Astrocyte (in vitro differentiated cells and primary cell): ENCODE measurements around the gene CBARP. TPM values are rescaled to one million over a fixed set of nuclear protein-coding genes. Genes with fewer than 3 reads are reported as not detected.
A peak's percentile ranks its signal among the peaks of the same experiment; 100 is the strongest.

Experiments used
- DNase-seq: peaks from one replicate; pipeline ENCODE4 v3.0.0-alpha.2; 2010; ENCODE audit warnings: low read depth
- FAIRE-seq: peaks from 2 replicates; lab custom pipeline; 2011; peaks lifted over from hg19 to GRCh38; lab: Jason Lieb, UNC
- H2AFZ ChIP-seq: 2 replicates; pipeline ENCODE4 v1.6.0; 2012; ENCODE audit warnings: low read depth, low read length, inconsistent platforms
- H3K27ac ChIP-seq: 2 replicates; pipeline ENCODE4 v1.5.1; 2011; ENCODE audit warnings: low read depth, low read length, inconsistent platforms
- H3K27me3 ChIP-seq: 2 replicates; pipeline ENCODE4 v1.6.0; 2011; ENCODE audit warnings: low read length, inconsistent platforms; ENCODE audit not compliant: insufficient read depth
- H3K36me3 ChIP-seq: 2 replicates; pipeline ENCODE4 v1.5.1; 2011; ENCODE audit warnings: low read length, inconsistent platforms; ENCODE audit not compliant: insufficient read depth
- H3K4me1 ChIP-seq: 2 replicates; pipeline ENCODE4 v1.5.1; 2011; ENCODE audit warnings: low read length, inconsistent platforms; ENCODE audit not compliant: insufficient read depth
- H3K4me2 ChIP-seq: 2 replicates; pipeline ENCODE4 v1.6.0; 2012; ENCODE audit warnings: low read length, inconsistent platforms
- H3K4me3 ChIP-seq: 2 replicates; pipeline ENCODE4 v1.5.1; 2011; ENCODE audit warnings: low read depth, mild to moderate bottlenecking, low read length, inconsistent platforms; ENCODE audit not compliant: insufficient read depth
- H3K79me2 ChIP-seq: 2 replicates; pipeline ENCODE4 v1.6.0; 2012; ENCODE audit warnings: mild to moderate bottlenecking, low read length, inconsistent platforms; ENCODE audit not compliant: insufficient read depth
- H3K9ac ChIP-seq: 2 replicates; pipeline ENCODE4 v1.6.0; 2012; ENCODE audit warnings: mild to moderate bottlenecking, low read length, inconsistent platforms
- H3K9me3 ChIP-seq: 2 replicates; pipeline ENCODE4 v1.5.1; 2012; ENCODE audit warnings: low read depth, mild to moderate bottlenecking, low read length, inconsistent platforms; ENCODE audit not compliant: insufficient read depth
- H4K20me1 ChIP-seq: 2 replicates; pipeline ENCODE4 v1.6.0; 2012; ENCODE audit warnings: low read length, inconsistent platforms; ENCODE audit not compliant: insufficient read depth
- H3K27ac Mint-ChIP-seq: one replicate; pipeline ENCODE4 v1.8.0; 2021; ENCODE audit warnings: mild to moderate bottlenecking, mixed read lengths; ENCODE audit not compliant: unreplicated experiment
- H3K27me3 Mint-ChIP-seq: one replicate; pipeline ENCODE4 v1.8.0; 2021; ENCODE audit warnings: low read depth, mixed read lengths; ENCODE audit not compliant: unreplicated experiment
- H3K36me3 Mint-ChIP-seq: one replicate; pipeline ENCODE4 v1.8.0; 2021; ENCODE audit warnings: low read depth, mixed read lengths; ENCODE audit not compliant: unreplicated experiment
- H3K4me1 Mint-ChIP-seq: one replicate; pipeline ENCODE4 v1.8.0; 2021; ENCODE audit warnings: low read depth, mixed read lengths; ENCODE audit not compliant: unreplicated experiment
- H3K4me3 Mint-ChIP-seq: one replicate; pipeline ENCODE4 v1.8.0; 2021; ENCODE audit warnings: mild to moderate bottlenecking, moderate library complexity, mixed read lengths; ENCODE audit not compliant: unreplicated experiment
- H3K9me3 Mint-ChIP-seq: one replicate; pipeline ENCODE4 v1.8.0; 2021; ENCODE audit warnings: mild to moderate bottlenecking, mixed read lengths; ENCODE audit not compliant: unreplicated experiment
- CTCF ChIP-seq: IDR thresholded peaks from 2 replicates; pipeline ENCODE4 v1.5.1; 2011; ENCODE audit warnings: low read depth, mild to moderate bottlenecking, inconsistent platforms, low read length, moderate library complexity; ENCODE audit not compliant: insufficient read depth
- EZH2 ChIP-seq: IDR thresholded peaks from 2 replicates; pipeline ENCODE4 v1.6.1; 2012; ENCODE audit warnings: mild to moderate bottlenecking, low read length, inconsistent platforms; ENCODE audit not compliant: insufficient read depth
- total RNA-seq: library from RNA; stranded (reverse); gene quantifications from 2 replicates; pipeline ENCODE4 v1.2.1, GENCODE V29; 2021

Gene CBARP
- total RNA-seq, 1 donor from 2014 or later, result 19.8 TPM

GRCh38 chr19:1243768-1244692 is 6.2 kb upstream of the CBARP start:
- peaks cover 5% of the 10 kb centered on the region for H3K4me1 Mint-ChIP-seq
- H3K27me3 ChIP-seq, result no peaks in the 10 kb centered on the region
- H3K4me3 ChIP-seq, result peak overlapping the region; percentile 5
- no peaks in the 10 kb centered on the region for H3K36me3 Mint-ChIP-seq
- H3K27me3 Mint-ChIP-seq, result no peaks in the 10 kb centered on the region
- peak overlapping the region; percentile 49 for H3K9ac ChIP-seq
- H3K27ac Mint-ChIP-seq, result no peak overlapping the region
- H3K4me1 ChIP-seq, result peaks cover 46% of the 10 kb centered on the region
- DNase-seq (peak; percentile 51), FAIRE-seq (no peak)
- H4K20me1 ChIP-seq, result peaks cover 28% of the 10 kb centered on the region
- H3K36me3 ChIP-seq, result no peaks in the 10 kb centered on the region
- no peak overlapping the region for H3K27ac ChIP-seq
- no peaks in the 10 kb centered on the region for H3K9me3 ChIP-seq
- peak overlapping the region; percentile 98 for H3K4me2 ChIP-seq
- peaks cover 39% of the 10 kb centered on the region for H3K79me2 ChIP-seq
- H2AFZ ChIP-seq, result no peak overlapping the region
- H3K4me3 Mint-ChIP-seq, result peak overlapping the region; percentile 89
- TF ChIP-seq EZH2 (no peak), CTCF (peak; percentile 66)
- no peaks in the 10 kb centered on the region for H3K9me3 Mint-ChIP-seq

- no peaks in the 10 kb centered on the region for H3K27me3 Mint-ChIP-seq
- H3K9me3 ChIP-seq, result no peaks in the 10 kb centered on the region
- peaks cover 38% of the 10 kb centered on the region for H3K4me1 ChIP-seq
- peak within 1 kb of the TSS; percentile 98 for H3K4me2 ChIP-seq
- H3K36me3 Mint-ChIP-seq, result no peaks in the 10 kb centered on the region
- peaks cover 33% of the 10 kb centered on the region for H3K79me2 ChIP-seq
- no peaks in the 10 kb centered on the region for H3K27me3 ChIP-seq
- TF ChIP-seq EZH2 (no peak), CTCF (no peak)
- peak within 1 kb of the TSS; percentile 29 for H3K27ac ChIP-seq
- peak within 1 kb of the TSS; percentile 70 for H2AFZ ChIP-seq
- peak within 1 kb of the TSS; percentile 88 for H3K27ac Mint-ChIP-seq
- H3K9me3 Mint-ChIP-seq, result no peaks in the 10 kb centered on the region
- H3K4me3 ChIP-seq, result peak within 1 kb of the TSS; percentile 72
- peaks cover 34% of the 10 kb centered on the region for H4K20me1 ChIP-seq
- FAIRE-seq (peak; percentile 52), DNase-seq (peak; percentile 88)
- no peaks in the 10 kb centered on the region for H3K36me3 ChIP-seq
- peaks cover 5% of the 10 kb centered on the region for H3K4me1 Mint-ChIP-seq
- peak within 1 kb of the TSS; percentile 81 for H3K9ac ChIP-seq
- H3K4me3 Mint-ChIP-seq, result peak within 1 kb of the TSS; percentile 89
These were observed 3.8 kb upstream of the CBARP start, which contains the start of gene ATP5F1D for GRCh38 chr19:1241417-1242095. Gene ATP5F1D, plus strand, starts transcription at chr19:1241751. Its CDS starts 100 bp downstream, at chr19:1241851.
